ENCODE measurements around the gene SP7. TPM values are rescaled to one million over a fixed set of nuclear protein-coding genes. Genes with fewer than 3 reads are reported as not detected.
A peak's percentile ranks its signal among the peaks of the same experiment; 100 is the strongest.
"Not testable (repeated sequence)": the region's sequence is repeated elsewhere in the genome, so short reads cannot be mapped to it uniquely, and the experiment has no call there.

Gene SP7
- total and polyA plus RNA-seq, 4 donors = 0.33 TPM; not detected in 3

DNA sequence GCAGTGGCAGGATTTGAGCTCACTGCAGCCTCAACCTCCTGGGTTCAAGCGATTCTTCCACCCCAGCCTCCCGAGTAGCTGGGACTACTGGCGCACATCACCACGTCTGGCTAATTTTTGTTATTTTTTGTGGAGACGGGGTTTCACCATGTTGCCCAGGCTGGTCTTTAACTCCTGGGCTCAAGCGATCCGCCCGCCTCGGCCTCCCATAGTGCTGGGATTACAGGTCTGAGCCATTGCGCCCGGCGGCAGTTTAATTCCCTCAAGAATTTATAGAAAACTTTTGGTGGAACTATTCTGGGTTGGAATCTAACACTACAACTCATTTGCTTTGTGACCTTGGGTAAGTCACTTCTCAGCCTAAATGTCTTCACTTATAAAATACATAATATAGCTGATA is 42.1 kb upstream of the SP7 start:
- peaks cover 0 to 4% of the 10 kb centered on the region in 2 donors for H3K4me1 ChIP-seq (ENCODE audit: control insufficient read depth in 1 of 2, insufficient read depth in 2 of 2, low read length in 2 of 2)
- H3K27me3 ChIP-seq (ENCODE audit: control insufficient read depth in 1 of 2, insufficient read depth in 2 of 2, low read length in 1 of 2) = no peaks in the 10 kb centered on the region
- peaks cover 0 to 4% of the 10 kb centered on the region in 2 donors for H3K36me3 ChIP-seq (ENCODE audit: control insufficient read depth in 1 of 2, insufficient read depth in 2 of 2, low read length in 1 of 2)
- no peak overlapping the region for H3K4me3 ChIP-seq (ENCODE audit: low read length in 2 of 2)
- no peak overlapping the region for H3K27ac ChIP-seq (ENCODE audit: low read depth in 1 of 2, low read length in 2 of 2)
- intact Hi-C loops (cut with DNase I) = no loop called here
- ATAC-seq (ENCODE audit: low FRiP score) = no peak
- no peaks in the 10 kb centered on the region for H3K9me3 ChIP-seq (ENCODE audit: control insufficient read depth, low read length)
- 97% methylated on average over 12 of the region's 12 CpGs for WGBS, 2 donors
- peak; percentile 32 to 64 for DNase-seq

DNA sequence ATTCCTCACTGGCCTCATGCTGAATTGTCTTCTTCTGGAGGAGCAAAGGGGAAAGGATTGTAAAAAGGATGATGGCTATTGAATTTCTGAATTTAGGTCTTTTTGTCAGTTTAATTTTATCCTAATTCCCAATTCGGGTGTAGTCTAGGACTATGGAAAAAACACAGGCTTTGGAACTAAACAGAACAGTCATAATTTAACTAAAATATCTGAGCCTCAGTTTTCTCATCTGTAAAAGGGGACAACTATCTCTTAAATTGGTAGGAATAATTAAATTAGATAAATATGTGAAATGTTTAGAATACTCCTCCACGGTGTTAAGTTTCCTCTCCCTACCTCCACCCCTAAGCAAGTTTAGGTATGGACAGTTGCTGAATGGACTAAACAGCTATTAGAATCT is 40.6 kb upstream of the SP7 start:
- Histone ChIP-seq H3K36me3 (ENCODE audit: control insufficient read depth in 1 of 2, insufficient read depth in 2 of 2, low read length in 1 of 2) (no peaks in the 10 kb centered on the region), H3K9me3 (ENCODE audit: control insufficient read depth, low read length) (no peaks in the 10 kb centered on the region), H3K4me3 (ENCODE audit: low read length in 2 of 2) (no peak overlapping the region), H3K27ac (ENCODE audit: low read depth in 1 of 2, low read length in 2 of 2) (no peak overlapping the region), H3K4me1 (ENCODE audit: control insufficient read depth in 1 of 2, insufficient read depth in 2 of 2, low read length in 2 of 2) (peaks cover 0 to 6% of the 10 kb centered on the region in 2 donors), H3K27me3 (ENCODE audit: control insufficient read depth in 1 of 2, insufficient read depth in 2 of 2, low read length in 1 of 2) (no peaks in the 10 kb centered on the region)
- intact Hi-C loops (cut with DNase I) = no loop called here
- WGBS, 2 donors = 83 to 84% methylated on average over 2 of the region's 2 CpGs
- DNase-seq (no peak), ATAC-seq (ENCODE audit: low FRiP score) (no peak)

DNA sequence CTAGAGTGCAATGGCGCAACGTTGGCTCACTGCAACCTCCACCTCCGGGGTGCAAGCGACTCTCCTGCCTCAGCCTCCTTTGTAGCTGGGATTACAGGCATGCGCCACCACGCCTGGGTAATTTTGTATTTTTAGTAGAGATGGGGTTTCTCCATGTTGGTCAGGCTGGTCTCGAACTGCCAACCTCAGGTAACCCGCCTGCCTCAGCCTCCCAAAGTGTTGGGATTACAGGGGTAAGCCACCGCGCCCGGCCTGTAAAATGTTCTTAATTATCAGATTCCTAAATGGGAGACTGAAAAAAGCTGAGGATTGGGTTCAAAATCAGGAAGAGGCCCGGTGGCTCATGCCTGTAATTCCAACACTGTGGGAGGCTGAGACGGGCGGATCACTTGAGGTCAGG is 38.1 kb upstream of the SP7 start:
- H3K27me3 ChIP-seq (ENCODE audit: control insufficient read depth in 1 of 2, insufficient read depth in 2 of 2, low read length in 1 of 2); intact Hi-C loops (cut with DNase I); H3K9me3 ChIP-seq (ENCODE audit: control insufficient read depth, low read length); H3K36me3 ChIP-seq (ENCODE audit: control insufficient read depth in 1 of 2, insufficient read depth in 2 of 2, low read length in 1 of 2); H3K27ac ChIP-seq (ENCODE audit: low read depth in 1 of 2, low read length in 2 of 2); H3K4me1 ChIP-seq (ENCODE audit: control insufficient read depth in 1 of 2, insufficient read depth in 2 of 2, low read length in 2 of 2); H3K4me3 ChIP-seq (ENCODE audit: low read length in 2 of 2); ATAC-seq (ENCODE audit: low FRiP score): not testable (repeated sequence)
- DNase-seq = peak in 1 of 2 donors; percentile 21
- 89 to 91% methylated on average over 14 of the region's 14 CpGs for WGBS, 2 donors

DNA sequence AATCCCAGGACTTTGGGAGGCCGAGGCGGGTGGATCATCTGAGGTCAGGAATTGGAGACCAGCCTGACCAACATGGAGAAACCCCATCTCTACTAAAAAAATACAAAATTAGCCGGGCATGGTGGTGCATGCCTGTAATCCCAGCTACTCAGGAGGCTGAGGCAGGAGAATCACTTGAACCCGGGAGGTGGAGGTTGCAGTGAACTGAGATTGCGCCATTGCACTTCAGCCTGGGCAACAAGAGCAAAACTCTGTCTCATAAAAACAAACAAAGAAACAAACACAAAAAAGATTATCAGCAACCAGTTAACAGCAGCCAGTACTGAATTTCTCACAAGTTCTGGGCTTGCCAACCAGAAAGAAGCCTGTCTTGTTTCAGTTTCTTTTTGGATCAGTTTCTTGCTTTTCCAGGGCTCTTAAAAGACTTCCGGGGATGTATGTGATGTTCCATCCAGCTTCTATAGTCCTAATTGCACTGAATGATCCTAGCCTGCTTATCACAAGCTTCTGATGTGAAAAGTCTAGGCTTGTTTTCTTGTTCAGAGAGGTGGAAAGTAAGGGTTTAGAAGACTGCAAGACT is 37.5 kb upstream of the SP7 start:
- H3K27ac ChIP-seq (ENCODE audit: low read depth in 1 of 2, low read length in 2 of 2); ATAC-seq (ENCODE audit: low FRiP score); H3K9me3 ChIP-seq (ENCODE audit: control insufficient read depth, low read length); intact Hi-C loops (cut with DNase I); H3K27me3 ChIP-seq (ENCODE audit: control insufficient read depth in 1 of 2, insufficient read depth in 2 of 2, low read length in 1 of 2); H3K4me3 ChIP-seq (ENCODE audit: low read length in 2 of 2); H3K4me1 ChIP-seq (ENCODE audit: control insufficient read depth in 1 of 2, insufficient read depth in 2 of 2, low read length in 2 of 2); H3K36me3 ChIP-seq (ENCODE audit: control insufficient read depth in 1 of 2, insufficient read depth in 2 of 2, low read length in 1 of 2): not testable (repeated sequence)
- 69 to 72% methylated on average over 6 of the region's 6 CpGs for WGBS, 2 donors
- peak in 1 of 2 donors; percentile 11 for DNase-seq

DNA sequence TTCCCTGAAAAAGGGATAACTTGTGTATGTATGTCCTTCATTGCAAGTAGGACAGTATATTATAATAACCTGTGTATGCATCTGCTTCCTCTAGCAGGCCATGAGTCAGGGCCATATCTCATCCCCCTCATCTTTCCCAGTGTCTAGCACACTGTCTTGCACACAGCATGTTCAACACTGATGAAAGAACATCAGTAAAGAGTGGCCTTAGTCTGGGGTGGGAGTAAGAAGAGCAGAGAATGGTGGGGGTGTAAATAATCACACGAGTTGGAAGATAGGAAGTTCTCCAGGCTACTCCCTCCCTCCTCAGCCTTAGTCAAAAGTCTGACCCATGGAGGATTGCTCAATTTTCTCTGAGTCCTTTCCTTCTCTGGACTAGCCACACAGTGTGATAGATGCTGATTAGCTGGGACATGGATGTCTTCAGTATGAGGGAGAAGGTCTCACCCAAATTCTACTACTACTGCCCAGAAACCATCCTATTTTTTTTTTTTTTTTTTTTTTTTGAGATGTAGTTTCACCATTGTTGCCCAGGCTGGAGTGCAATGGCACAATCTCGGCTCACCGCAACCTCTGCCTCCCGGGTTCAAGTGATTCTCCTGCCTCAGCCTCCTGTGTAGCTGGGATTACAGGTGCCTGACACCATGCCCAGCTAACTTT is 29.2 kb upstream of the SP7 start:
- no peaks in the 10 kb centered on the region for H3K9me3 ChIP-seq (ENCODE audit: control insufficient read depth, low read length)
- H3K36me3 ChIP-seq (ENCODE audit: control insufficient read depth in 1 of 2, insufficient read depth in 2 of 2, low read length in 1 of 2) = no peaks in the 10 kb centered on the region
- DNase-seq (peak in 1 of 2 donors; percentile 19), ATAC-seq (ENCODE audit: low FRiP score) (peak; percentile 75)
- H3K27me3 ChIP-seq (ENCODE audit: control insufficient read depth in 1 of 2, insufficient read depth in 2 of 2, low read length in 1 of 2) = no peaks in the 10 kb centered on the region
- no peaks in the 10 kb centered on the region for H3K4me1 ChIP-seq (ENCODE audit: control insufficient read depth in 1 of 2, insufficient read depth in 2 of 2, low read length in 2 of 2)
- intact Hi-C loops (cut with DNase I) = no loop called here
- WGBS, 2 donors = 87 to 88% methylated on average over 4 of the region's 4 CpGs
- H3K4me3 ChIP-seq (ENCODE audit: low read length in 2 of 2) = no peak overlapping the region
- H3K27ac ChIP-seq (ENCODE audit: low read depth in 1 of 2, low read length in 2 of 2) = no peak overlapping the region

DNA sequence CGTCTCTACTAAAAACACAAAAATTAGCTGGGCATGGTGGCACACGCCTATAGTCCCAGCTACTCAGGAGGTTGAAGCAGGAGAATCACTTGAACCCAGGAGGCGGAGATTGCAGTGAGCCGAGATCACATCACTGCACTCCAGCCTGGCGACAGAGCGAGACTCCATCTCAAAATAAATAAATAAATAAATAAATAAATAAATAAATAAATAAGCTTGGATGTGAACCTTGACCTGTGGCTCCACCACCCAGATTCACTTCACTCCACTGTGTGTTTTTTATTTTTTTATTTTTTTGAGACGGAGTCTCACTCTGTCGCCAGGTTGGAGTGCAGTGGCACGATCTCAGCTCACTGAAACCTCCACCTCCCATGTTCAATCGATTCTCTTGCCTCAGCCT is 25.5 kb upstream of the SP7 start:
- H3K4me1 ChIP-seq (ENCODE audit: control insufficient read depth in 1 of 2, insufficient read depth in 2 of 2, low read length in 2 of 2); H3K27me3 ChIP-seq (ENCODE audit: control insufficient read depth in 1 of 2, insufficient read depth in 2 of 2, low read length in 1 of 2); ATAC-seq (ENCODE audit: low FRiP score); H3K4me3 ChIP-seq (ENCODE audit: low read length in 2 of 2); intact Hi-C loops (cut with DNase I); H3K27ac ChIP-seq (ENCODE audit: low read depth in 1 of 2, low read length in 2 of 2); H3K9me3 ChIP-seq (ENCODE audit: control insufficient read depth, low read length); H3K36me3 ChIP-seq (ENCODE audit: control insufficient read depth in 1 of 2, insufficient read depth in 2 of 2, low read length in 1 of 2): not testable (repeated sequence)
- DNase-seq = peak in 1 of 2 donors; percentile 15
- 94% methylated on average over 10 of the region's 10 CpGs for WGBS, 2 donors

DNA sequence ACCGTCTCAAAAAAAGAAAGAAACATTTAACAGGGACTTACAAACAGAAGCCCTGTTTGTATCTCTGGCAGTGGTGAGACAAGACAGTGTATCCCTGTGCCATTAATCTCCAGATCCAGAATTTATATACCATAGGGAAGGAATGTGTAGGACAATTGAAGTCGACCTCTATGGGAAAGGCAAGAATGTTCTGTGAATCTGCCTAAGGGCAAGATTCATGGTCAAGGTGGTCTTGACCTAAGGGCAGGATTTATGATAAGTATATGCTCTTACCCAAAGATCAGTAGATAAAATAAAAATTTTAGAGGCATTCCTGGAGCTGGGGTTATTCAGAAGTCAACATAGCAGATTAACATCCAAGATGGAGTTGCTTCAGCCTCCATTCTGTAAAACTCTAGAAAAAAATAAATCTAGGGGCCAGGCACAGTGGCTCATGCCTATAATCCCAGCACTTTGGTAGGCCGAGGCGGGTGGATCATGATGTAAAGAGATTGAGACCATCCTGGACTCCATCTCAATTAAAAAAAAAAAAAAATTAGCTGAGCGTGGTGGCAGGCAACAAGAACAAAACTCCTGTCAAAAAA is 22.8 kb upstream of the SP7 start:
- Histone ChIP-seq H3K27ac (ENCODE audit: low read depth in 1 of 2, low read length in 2 of 2) (no peak overlapping the region), H3K27me3 (ENCODE audit: control insufficient read depth in 1 of 2, insufficient read depth in 2 of 2, low read length in 1 of 2) (no peaks in the 10 kb centered on the region), H3K36me3 (ENCODE audit: control insufficient read depth in 1 of 2, insufficient read depth in 2 of 2, low read length in 1 of 2) (no peaks in the 10 kb centered on the region), H3K4me1 (ENCODE audit: control insufficient read depth in 1 of 2, insufficient read depth in 2 of 2, low read length in 2 of 2) (no peaks in the 10 kb centered on the region), H3K4me3 (ENCODE audit: low read length in 2 of 2) (no peak overlapping the region), H3K9me3 (ENCODE audit: control insufficient read depth, low read length) (no peaks in the 10 kb centered on the region)
- no peak for DNase-seq
- WGBS, 2 donors = 87 to 90% methylated on average over 5 of the region's 5 CpGs
- no peak for ATAC-seq (ENCODE audit: low FRiP score)
- intact Hi-C loops (cut with DNase I) = no loop called here

DNA sequence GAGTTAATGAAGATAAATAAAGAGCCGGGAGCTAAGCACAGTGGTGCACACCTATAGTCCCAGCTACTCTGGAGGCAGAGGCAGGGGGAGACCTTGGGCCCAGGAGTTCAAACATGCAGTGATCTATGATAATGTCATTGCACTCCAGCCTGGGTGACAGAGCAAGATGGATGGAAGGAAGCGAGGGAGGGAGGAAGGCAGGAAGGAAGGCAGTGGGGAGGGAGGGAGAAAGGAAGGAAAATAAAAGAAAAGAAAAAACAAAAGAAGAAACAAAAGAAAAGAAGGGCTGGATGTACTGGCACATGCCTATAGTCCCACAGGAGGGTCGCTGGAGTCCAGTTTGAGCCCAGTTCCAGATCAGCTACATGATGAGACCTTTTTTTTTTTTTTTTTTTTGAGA is 19.0 kb upstream of the SP7 start:
- ATAC-seq (ENCODE audit: low FRiP score) = no peak
- Histone ChIP-seq H3K9me3 (ENCODE audit: control insufficient read depth, low read length) (no peaks in the 10 kb centered on the region), H3K4me3 (ENCODE audit: low read length in 2 of 2) (no peak overlapping the region), H3K36me3 (ENCODE audit: control insufficient read depth in 1 of 2, insufficient read depth in 2 of 2, low read length in 1 of 2) (no peaks in the 10 kb centered on the region), H3K27ac (ENCODE audit: low read depth in 1 of 2, low read length in 2 of 2) (no peak overlapping the region), H3K27me3 (ENCODE audit: control insufficient read depth in 1 of 2, insufficient read depth in 2 of 2, low read length in 1 of 2) (no peaks in the 10 kb centered on the region), H3K4me1 (ENCODE audit: control insufficient read depth in 1 of 2, insufficient read depth in 2 of 2, low read length in 2 of 2) (no peaks in the 10 kb centered on the region)
- intact Hi-C loops (cut with DNase I) = no loop called here
- no peak for DNase-seq
- 60 to 63% methylated on average over 3 of the region's 3 CpGs for WGBS, 2 donors

DNA sequence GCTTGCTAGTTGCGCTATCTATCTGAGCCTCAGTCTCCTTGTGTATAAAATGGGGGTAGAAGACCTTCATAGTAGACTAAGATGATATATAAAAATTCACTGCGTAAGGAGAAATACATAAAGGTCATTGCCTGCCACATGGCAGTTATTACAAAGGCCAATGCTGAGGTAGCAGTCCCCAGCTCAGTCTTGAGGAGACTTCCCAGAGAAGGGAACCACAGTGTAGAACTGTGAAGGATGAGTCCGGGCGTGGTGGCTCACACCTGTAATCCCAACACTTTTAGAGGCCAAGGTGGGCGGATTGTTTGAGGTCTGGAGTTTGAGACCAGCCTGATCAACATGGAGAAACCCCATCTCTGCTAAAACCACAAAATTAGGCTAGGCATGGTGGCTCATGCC is 17.1 kb upstream of the SP7 start:
- no peak overlapping the region for H3K27ac ChIP-seq (ENCODE audit: low read depth in 1 of 2, low read length in 2 of 2)
- H3K9me3 ChIP-seq (ENCODE audit: control insufficient read depth, low read length) = no peaks in the 10 kb centered on the region
- WGBS, 2 donors = 89 to 92% methylated on average over 5 of the region's 5 CpGs
- H3K4me1 ChIP-seq (ENCODE audit: control insufficient read depth in 1 of 2, insufficient read depth in 2 of 2, low read length in 2 of 2) = no peaks in the 10 kb centered on the region
- DNase-seq (no peak), ATAC-seq (ENCODE audit: low FRiP score) (no peak)
- H3K27me3 ChIP-seq (ENCODE audit: control insufficient read depth in 1 of 2, insufficient read depth in 2 of 2, low read length in 1 of 2) = no peaks in the 10 kb centered on the region
- H3K4me3 ChIP-seq (ENCODE audit: low read length in 2 of 2) = no peak overlapping the region
- intact Hi-C loops (cut with DNase I) = loop anchor here (2.0 to 5.0 kb wide), 2 partner anchors 154 to 156 kb away; partner anchors contain the start of gene NPFF (in 1 of the 2)
- no peaks in the 10 kb centered on the region for H3K36me3 ChIP-seq (ENCODE audit: control insufficient read depth in 1 of 2, insufficient read depth in 2 of 2, low read length in 1 of 2)

Measured in aorta (tissue), 5 donors.